Measurements from ENCODE around the gene CFAP221.
"Not testable (repeated sequence)": the region's sequence is repeated elsewhere in the genome, so short reads cannot be mapped to it uniquely, and the experiment has no call there.

Gene CFAP221

GRCh38 chr2:119583291-119583690 is 39.0 kb downstream of the CFAP221 start:
- FAIRE-seq (no peak), DNase-seq (ENCODE audit: insufficient read length, low spot score) (no peak)

GRCh38 chr2:119584469-119584868 is 40.2 kb downstream of the CFAP221 start:
- DNase-seq (ENCODE audit: insufficient read length, low spot score) (no peak), FAIRE-seq (no peak)

GRCh38 chr2:119586085-119586484 is 41.8 kb downstream of the CFAP221 start:
- no peak for FAIRE-seq
- DNase-seq (ENCODE audit: insufficient read length, low spot score): no peak

GRCh38 chr2:119590873-119591272 is 46.6 kb downstream of the CFAP221 start:
- FAIRE-seq: no peak
- no peak for DNase-seq (ENCODE audit: insufficient read length, low spot score)

GRCh38 chr2:119591523-119591922 is 47.3 kb downstream of the CFAP221 start:
- no peak for FAIRE-seq

GRCh38 chr2:119592436-119592835 is 48.2 kb downstream of the CFAP221 start:
- no peak for DNase-seq (ENCODE audit: insufficient read length, low spot score)
- FAIRE-seq: no peak

More at GRCh38 chr2:119591523-119591922, 47.3 kb downstream of the CFAP221 start:
- no peak for DNase-seq (ENCODE audit: insufficient read length, low spot score)

GRCh38 chr2:119596638-119597037 is 52.4 kb downstream of the CFAP221 start:
- DNase-seq (ENCODE audit: insufficient read length, low spot score) (no peak), FAIRE-seq (no peak)

- DNase-seq (ENCODE audit: insufficient read length, low spot score) (no peak), FAIRE-seq (no peak)
These were observed 54.5 kb downstream of the CFAP221 start for GRCh38 chr2:119598596-119599263.

GRCh38 chr2:119599384-119599783 is 55.1 kb downstream of the CFAP221 start:
- DNase-seq (ENCODE audit: insufficient read length, low spot score) (no peak), FAIRE-seq (no peak)

GRCh38 chr2:119605096-119605495 is 60.8 kb downstream of the CFAP221 start:
- FAIRE-seq: no peak
- DNase-seq (ENCODE audit: insufficient read length, low spot score): no peak

GRCh38 chr2:119606674-119607073 is 62.4 kb downstream of the CFAP221 start:
- DNase-seq (ENCODE audit: insufficient read length, low spot score) (no peak), FAIRE-seq (no peak)

- FAIRE-seq: no peak
- DNase-seq (ENCODE audit: insufficient read length, low spot score): no peak
These were observed 64.3 kb downstream of the CFAP221 start for GRCh38 chr2:119608553-119608952.

GRCh38 chr2:119609337-119609736 is 65.1 kb downstream of the CFAP221 start:
- DNase-seq (ENCODE audit: insufficient read length, low spot score) (no peak), FAIRE-seq (no peak)

- DNase-seq (ENCODE audit: insufficient read length, low spot score): not testable (repeated sequence)
These were observed 69.9 kb downstream of the CFAP221 start for GRCh38 chr2:119614140-119614539.

GRCh38 chr2:119616421-119616820 is 72.2 kb downstream of the CFAP221 start:
- DNase-seq (ENCODE audit: insufficient read length, low spot score): no peak
- no peak for FAIRE-seq

More at GRCh38 chr2:119614140-119614539, 69.9 kb downstream of the CFAP221 start:
- not testable (repeated sequence) for FAIRE-seq

GRCh38 chr2:119617455-119617854 is 73.2 kb downstream of the CFAP221 start:
- FAIRE-seq (no peak), DNase-seq (ENCODE audit: insufficient read length, low spot score) (no peak)

- not testable (repeated sequence) for DNase-seq (ENCODE audit: insufficient read length, low spot score); FAIRE-seq
These were observed 74.5 kb downstream of the CFAP221 start for GRCh38 chr2:119618725-119619124.

GRCh38 chr2:119625226-119625625 is 81.0 kb downstream of the CFAP221 start:
- FAIRE-seq (no peak), DNase-seq (ENCODE audit: insufficient read length, low spot score) (no peak)

- DNase-seq (ENCODE audit: insufficient read length, low spot score) (no peak), FAIRE-seq (no peak)
These were observed 85.1 kb downstream of the CFAP221 start for GRCh38 chr2:119629323-119629825.

- FAIRE-seq (no peak), DNase-seq (ENCODE audit: insufficient read length, low spot score) (no peak)
These were observed 85.9 kb downstream of the CFAP221 start for GRCh38 chr2:119630121-119630520.

GRCh38 chr2:119637371-119637770 is 93.1 kb downstream of the CFAP221 start:
- no peak for FAIRE-seq
- no peak for DNase-seq (ENCODE audit: insufficient read length, low spot score)

GRCh38 chr2:119638246-119638645 is 94.0 kb downstream of the CFAP221 start:
- FAIRE-seq: no peak

More at GRCh38 chr2:119638246-119638645, 94.0 kb downstream of the CFAP221 start:
- no peak for DNase-seq (ENCODE audit: insufficient read length, low spot score)
